HCT116 (cell line): Measurements from ENCODE around the gene EVI5. TPM values are rescaled to one million over a fixed set of nuclear protein-coding genes. Genes with fewer than 3 reads are reported as not detected.

Experiments used
- ATAC-seq: fragments of 200-7000 bp; cut with Tn5 transposase; 2 replicates; pipeline ENCODE4 v1.9.1; 2020; ENCODE audit warnings: mild to moderate bottlenecking, moderate library complexity
- BruUV-seq: library from RNA; stranded (reverse); fragments of 400-500 nt; replicated peaks from 2 replicates; lab custom pipeline; 2021; lab: Mats Ljungman, UMichigan
- CTCF ChIA-PET: fragments of 300-600 bp; sonication (Branson Sonifier 250); formaldehyde crosslinking; loops from one replicate; lab custom pipeline; 2021; ENCODE audit warnings: antibody characterized with exemption; lab: Charles Lee
- POLR2A ChIA-PET: fragments of 300-600, 350-600 bp; sonication (Branson Sonifier 250); formaldehyde crosslinking; loops from one replicate; lab custom pipeline; 2021; ENCODE audit warnings: antibody characterized with exemption; lab: Charles Lee
- RAD21 ChIA-PET, 2 experiments: fragments of 300-600 bp; sonication (Branson Sonifier 250); formaldehyde crosslinking; loops; one replicate each; lab custom pipeline; 2023; ENCODE audit warnings: low total read pairs in 2 of 2; ENCODE audit not compliant: uncharacterized antibody in 2 of 2, unreplicated experiment in 2 of 2, low non-redundant PET in 1 of 2; lab: Charles Lee
- DNase-seq: peaks from one replicate; pipeline ENCODE4 v3.0.0-alpha.2; 2010; ENCODE audit warnings: low read depth, low spot score
- H2AFZ ChIP-seq: fragments of 200-600 bp; shearing (Covaris generic), sonication (generic); 2 replicates; pipeline ENCODE4 v1.6.1; 2017; ENCODE audit warnings: low read depth, mixed run types, mixed read lengths, antibody characterized with exemption, low read length; ENCODE audit not compliant: poor library complexity, severe bottlenecking
- H3K27ac ChIP-seq: 2 replicates; pipeline ENCODE4 v1.5.1; 2012; ENCODE audit warnings: low read depth, low read length
- H3K27me3 ChIP-seq: fragments of 200-600 bp; sonication (generic); 2 replicates; pipeline ENCODE4 v1.6.1; 2016; ENCODE audit warnings: mixed run types, low read length, mixed read lengths; ENCODE audit not compliant: insufficient read depth
- H3K36me3 ChIP-seq, 2 experiments: fragments of 200-500 bp in 1 of 2; fragments of 200-600 bp in 1 of 2; sonication (Bioruptor generic) in 1 of 2; sonication (generic) in 1 of 2; 2 replicates each; pipeline versions ENCODE4 v1.5.1 to v1.6.1; 2014 to 2016; ENCODE audit warnings: low read length in 2 of 2, inconsistent platforms in 1 of 2, mixed read lengths in 1 of 2, mixed run types in 1 of 2; ENCODE audit not compliant: insufficient read depth in 2 of 2, control insufficient read depth in 1 of 2
- H3K4me1 ChIP-seq, 2 experiments: fragments of 200-600 bp in 1 of 2; sonication (generic) in 1 of 2; 2 replicates each; pipeline versions ENCODE4 v1.5.1 to v1.6.1; 2012 to 2017; ENCODE audit warnings: low read length in 2 of 2, inconsistent platforms in 1 of 2, mild to moderate bottlenecking in 1 of 2, mixed read lengths in 1 of 2, mixed run types in 1 of 2, moderate library complexity in 1 of 2; ENCODE audit not compliant: insufficient read depth in 2 of 2, control insufficient read depth in 1 of 2
- H3K4me2 ChIP-seq: fragments of 200-600 bp; sonication (generic); 2 replicates; pipeline ENCODE4 v1.6.1; 2017; ENCODE audit warnings: mixed run types, low read length, mixed read lengths
- H3K4me3 ChIP-seq, 2 experiments: fragments of 200-600 bp in 1 of 2; sonication (generic) in 1 of 2; replicated peaks in 1 of 2; 2 replicates each; pipeline ENCODE4 v1.5.1; 2011 to 2016; ENCODE audit warnings: low read length in 2 of 2, control low read depth in 1 of 2, low read depth in 1 of 2, mild to moderate bottlenecking in 1 of 2, mixed read lengths in 1 of 2, mixed run types in 1 of 2
- H3K79me2 ChIP-seq: fragments of 200-600 bp; sonication (generic); 2 replicates; pipeline ENCODE4 v1.6.1; 2017; ENCODE audit warnings: mild to moderate bottlenecking, mixed run types, low read length, moderate library complexity, mixed read lengths; ENCODE audit not compliant: insufficient read depth
- H3K9ac ChIP-seq: fragments of 200-600 bp; sonication (generic); 2 replicates; pipeline ENCODE4 v1.6.1; 2016; ENCODE audit warnings: low read length, mixed read lengths
- H3K9me2 ChIP-seq: fragments of 200-600 bp; sonication (generic), shearing (Covaris generic); 2 replicates; pipeline ENCODE4 v1.6.1; 2017; ENCODE audit warnings: mixed run types, mild to moderate bottlenecking, moderate library complexity; ENCODE audit not compliant: insufficient read depth
- H3K9me3 ChIP-seq, 2 experiments: fragments of 200-500 bp in 1 of 2; fragments of 200-600 bp in 1 of 2; sonication (Bioruptor generic) in 1 of 2; sonication (generic) in 1 of 2; 2 replicates each; pipeline ENCODE4 v1.6.1; 2014 to 2017; ENCODE audit warnings: low read length in 2 of 2, mixed read lengths in 2 of 2, inconsistent platforms in 1 of 2, low read depth in 1 of 2, mild to moderate bottlenecking in 1 of 2, mixed run types in 1 of 2, moderate library complexity in 1 of 2; ENCODE audit not compliant: control insufficient read depth in 1 of 2, insufficient read depth in 1 of 2
- H4K20me1 ChIP-seq: fragments of 200-600 bp; sonication (generic), shearing (Covaris generic); 2 replicates; pipeline ENCODE4 v1.6.1; 2017; ENCODE audit warnings: mixed run types, mild to moderate bottlenecking, moderate library complexity; ENCODE audit not compliant: insufficient read depth
- CBX3 ChIP-seq: IDR thresholded peaks from 2 replicates; pipeline ENCODE4 v1.6.1; 2012; ENCODE audit warnings: low read depth
- EGR1 ChIP-seq: IDR thresholded peaks from 2 replicates; pipeline ENCODE4 v1.6.1; 2012; ENCODE audit warnings: low read depth
- ELF1 ChIP-seq: IDR thresholded peaks from 2 replicates; pipeline ENCODE4 v1.6.1; 2012; ENCODE audit warnings: low read depth, borderline replicate concordance
- EZH2phosphoT487 ChIP-seq: fragments of 200-600 bp; IDR thresholded peaks from 2 replicates; pipeline ENCODE4 v1.6.1; 2018; ENCODE audit warnings: antibody characterized with exemption, borderline replicate concordance
- JUND ChIP-seq: IDR thresholded peaks from 2 replicates; pipeline ENCODE4 v1.6.1; 2012
- POLR2AphosphoS5 ChIP-seq: IDR thresholded peaks from 2 replicates; pipeline ENCODE4 v1.6.1; 2011; ENCODE audit warnings: mild to moderate bottlenecking, low read depth, low read length, moderate library complexity
- RAD21 ChIP-seq: IDR thresholded peaks from 2 replicates; pipeline ENCODE4 v1.6.1; 2012; ENCODE audit warnings: low read depth, mild to moderate bottlenecking
- SIN3A ChIP-seq: IDR thresholded peaks from 2 replicates; pipeline ENCODE4 v1.6.1; 2012; ENCODE audit warnings: low read depth
- SP1 ChIP-seq: IDR thresholded peaks from 2 replicates; pipeline ENCODE4 v1.6.1; 2012; ENCODE audit warnings: low read depth
- SRF ChIP-seq: IDR thresholded peaks from 2 replicates; pipeline ENCODE4 v1.6.1; 2012; ENCODE audit warnings: low read depth
- YY1 ChIP-seq: IDR thresholded peaks from 2 replicates; pipeline ENCODE4 v1.6.1; 2011; ENCODE audit warnings: low read length, low read depth, moderate library complexity, mild to moderate bottlenecking; ENCODE audit not compliant: insufficient replicate concordance; ENCODE audit errors: extremely low read depth
- ZFX ChIP-seq: fragments of 450-650 bp; IDR thresholded peaks from 2 replicates; pipeline ENCODE4 v1.6.1; 2017
- ZNF274 ChIP-seq: fragments of 200-500 bp; sonication (Bioruptor generic); IDR thresholded peaks from 2 replicates; pipeline ENCODE4 v1.6.1; 2014; ENCODE audit warnings: mild to moderate bottlenecking, low read depth, low read length, inconsistent platforms
- intact Hi-C: fragments of 100-400 bp; cut with micrococcal nuclease; formaldehyde crosslinking; loops from 2 replicates; pipeline ENCODE4 v1.10.0; 2022
- total RNA-seq: library from RNA; stranded (reverse); gene quantifications from one replicate; pipeline ENCODE4 v1.2.1, GENCODE V29; 2021; ENCODE audit not compliant: unreplicated experiment
- TF ChIP-seq, protein P1 (sequence below): IDR thresholded peaks from 2 replicates; pipeline ENCODE4 v1.6.1; 2011; ENCODE audit warnings: mild to moderate bottlenecking, low read length, moderate library complexity; ENCODE audit not compliant: insufficient replicate concordance; ENCODE audit errors: extremely low read depth
- TF ChIP-seq, protein P2 (sequence below): IDR thresholded peaks from 2 replicates; pipeline ENCODE4 v1.6.1; 2012
- TF ChIP-seq, protein P3 (sequence below): IDR thresholded peaks from 2 replicates; pipeline ENCODE4 v1.6.1; 2012; ENCODE audit warnings: low read depth
- TF ChIP-seq, protein P4 (sequence below): IDR thresholded peaks from 2 replicates; pipeline ENCODE4 v1.6.1; 2012
- TF ChIP-seq, protein P5 (sequence below), 3 experiments: fragments of 200-600 bp in 1 of 3; sonication (generic) in 1 of 3; IDR thresholded peaks in 2 of 3; conservative IDR thresholded peaks in 1 of 3; 2 replicates each; pipeline ENCODE4 v1.5.1; 2012 to 2017; ENCODE audit warnings: low read depth in 2 of 3, low read length in 2 of 3, antibody characterized with exemption in 1 of 3, borderline replicate concordance in 1 of 3, control low read depth in 1 of 3, mild to moderate bottlenecking in 1 of 3, mixed read lengths in 1 of 3, mixed run types in 1 of 3, moderate library complexity in 1 of 3; ENCODE audit not compliant: insufficient read depth in 1 of 3

The EVI5 gene
- total RNA-seq, 1 experiment from 2014 or later: 21.8 TPM

DNA sequence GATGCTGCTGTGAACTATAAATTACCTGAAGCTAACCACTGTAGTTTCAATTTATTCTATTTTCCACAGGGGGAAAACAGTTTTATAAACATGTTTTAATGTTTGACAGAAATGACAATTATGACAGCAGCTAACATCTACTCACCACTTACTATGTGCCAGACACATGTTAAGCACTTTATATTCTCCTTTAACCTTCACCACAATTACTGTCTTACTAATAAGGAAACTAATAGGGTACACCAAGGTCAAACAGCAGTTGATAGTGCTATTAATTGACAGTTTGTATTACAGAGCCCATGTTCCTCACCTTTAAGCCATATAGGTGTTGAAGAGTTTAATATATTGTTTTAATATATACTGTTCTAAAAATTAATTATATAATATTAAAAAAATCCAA, 146.4 kb downstream of the EVI5 start:
- no peaks in the 10 kb centered on the region for H3K9me3 ChIP-seq
- H3K36me3 ChIP-seq: no peaks in the 10 kb centered on the region
- no peak overlapping the region for H3K27ac ChIP-seq
- ChIA-PET RAD21 (no interaction called here), CTCF (no interaction called here), POLR2A (no interaction called here)
- no peaks in the 10 kb centered on the region for H3K79me2 ChIP-seq
- no peak for TF ChIP-seq CBX3
- TF ChIP-seq, protein P1, sequence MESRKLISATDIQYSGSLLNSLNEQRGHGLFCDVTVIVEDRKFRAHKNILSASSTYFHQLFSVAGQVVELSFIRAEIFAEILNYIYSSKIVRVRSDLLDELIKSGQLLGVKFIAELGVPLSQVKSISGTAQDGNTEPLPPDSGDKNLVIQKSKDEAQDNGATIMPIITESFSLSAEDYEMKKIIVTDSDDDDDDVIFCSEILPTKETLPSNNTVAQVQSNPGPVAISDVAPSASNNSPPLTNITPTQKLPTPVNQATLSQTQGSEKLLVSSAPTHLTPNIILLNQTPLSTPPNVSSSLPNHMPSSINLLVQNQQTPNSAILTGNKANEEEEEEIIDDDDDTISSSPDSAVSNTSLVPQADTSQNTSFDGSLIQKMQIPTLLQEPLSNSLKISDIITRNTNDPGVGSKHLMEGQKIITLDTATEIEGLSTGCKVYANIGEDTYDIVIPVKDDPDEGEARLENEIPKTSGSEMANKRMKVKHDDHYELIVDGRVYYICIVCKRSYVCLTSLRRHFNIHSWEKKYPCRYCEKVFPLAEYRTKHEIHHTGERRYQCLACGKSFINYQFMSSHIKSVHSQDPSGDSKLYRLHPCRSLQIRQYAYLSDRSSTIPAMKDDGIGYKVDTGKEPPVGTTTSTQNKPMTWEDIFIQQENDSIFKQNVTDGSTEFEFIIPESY: no peak
- TF ChIP-seq EGR1: no peak
- no peak for TF ChIP-seq ZNF274
- no peak for TF ChIP-seq SIN3A
- TF ChIP-seq, protein P2, sequence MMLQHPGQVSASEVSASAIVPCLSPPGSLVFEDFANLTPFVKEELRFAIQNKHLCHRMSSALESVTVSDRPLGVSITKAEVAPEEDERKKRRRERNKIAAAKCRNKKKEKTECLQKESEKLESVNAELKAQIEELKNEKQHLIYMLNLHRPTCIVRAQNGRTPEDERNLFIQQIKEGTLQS: no peak
- TF ChIP-seq, protein P3, sequence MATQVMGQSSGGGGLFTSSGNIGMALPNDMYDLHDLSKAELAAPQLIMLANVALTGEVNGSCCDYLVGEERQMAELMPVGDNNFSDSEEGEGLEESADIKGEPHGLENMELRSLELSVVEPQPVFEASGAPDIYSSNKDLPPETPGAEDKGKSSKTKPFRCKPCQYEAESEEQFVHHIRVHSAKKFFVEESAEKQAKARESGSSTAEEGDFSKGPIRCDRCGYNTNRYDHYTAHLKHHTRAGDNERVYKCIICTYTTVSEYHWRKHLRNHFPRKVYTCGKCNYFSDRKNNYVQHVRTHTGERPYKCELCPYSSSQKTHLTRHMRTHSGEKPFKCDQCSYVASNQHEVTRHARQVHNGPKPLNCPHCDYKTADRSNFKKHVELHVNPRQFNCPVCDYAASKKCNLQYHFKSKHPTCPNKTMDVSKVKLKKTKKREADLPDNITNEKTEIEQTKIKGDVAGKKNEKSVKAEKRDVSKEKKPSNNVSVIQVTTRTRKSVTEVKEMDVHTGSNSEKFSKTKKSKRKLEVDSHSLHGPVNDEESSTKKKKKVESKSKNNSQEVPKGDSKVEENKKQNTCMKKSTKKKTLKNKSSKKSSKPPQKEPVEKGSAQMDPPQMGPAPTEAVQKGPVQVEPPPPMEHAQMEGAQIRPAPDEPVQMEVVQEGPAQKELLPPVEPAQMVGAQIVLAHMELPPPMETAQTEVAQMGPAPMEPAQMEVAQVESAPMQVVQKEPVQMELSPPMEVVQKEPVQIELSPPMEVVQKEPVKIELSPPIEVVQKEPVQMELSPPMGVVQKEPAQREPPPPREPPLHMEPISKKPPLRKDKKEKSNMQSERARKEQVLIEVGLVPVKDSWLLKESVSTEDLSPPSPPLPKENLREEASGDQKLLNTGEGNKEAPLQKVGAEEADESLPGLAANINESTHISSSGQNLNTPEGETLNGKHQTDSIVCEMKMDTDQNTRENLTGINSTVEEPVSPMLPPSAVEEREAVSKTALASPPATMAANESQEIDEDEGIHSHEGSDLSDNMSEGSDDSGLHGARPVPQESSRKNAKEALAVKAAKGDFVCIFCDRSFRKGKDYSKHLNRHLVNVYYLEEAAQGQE: no peak
- no peak for TF ChIP-seq ZFX
- no peak for TF ChIP-seq POLR2AphosphoS5
- no peak for TF ChIP-seq JUND
- no peak for TF ChIP-seq YY1
- TF ChIP-seq, protein P4, sequence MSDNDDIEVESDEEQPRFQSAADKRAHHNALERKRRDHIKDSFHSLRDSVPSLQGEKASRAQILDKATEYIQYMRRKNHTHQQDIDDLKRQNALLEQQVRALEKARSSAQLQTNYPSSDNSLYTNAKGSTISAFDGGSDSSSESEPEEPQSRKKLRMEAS: no peak
- TF ChIP-seq SRF: no peak
- no peak for TF ChIP-seq SP1
- TF ChIP-seq ELF1: no peak
- no peak for TF ChIP-seq EZH2phosphoT487
- TF ChIP-seq RAD21: no peak
- TF ChIP-seq, protein P5, sequence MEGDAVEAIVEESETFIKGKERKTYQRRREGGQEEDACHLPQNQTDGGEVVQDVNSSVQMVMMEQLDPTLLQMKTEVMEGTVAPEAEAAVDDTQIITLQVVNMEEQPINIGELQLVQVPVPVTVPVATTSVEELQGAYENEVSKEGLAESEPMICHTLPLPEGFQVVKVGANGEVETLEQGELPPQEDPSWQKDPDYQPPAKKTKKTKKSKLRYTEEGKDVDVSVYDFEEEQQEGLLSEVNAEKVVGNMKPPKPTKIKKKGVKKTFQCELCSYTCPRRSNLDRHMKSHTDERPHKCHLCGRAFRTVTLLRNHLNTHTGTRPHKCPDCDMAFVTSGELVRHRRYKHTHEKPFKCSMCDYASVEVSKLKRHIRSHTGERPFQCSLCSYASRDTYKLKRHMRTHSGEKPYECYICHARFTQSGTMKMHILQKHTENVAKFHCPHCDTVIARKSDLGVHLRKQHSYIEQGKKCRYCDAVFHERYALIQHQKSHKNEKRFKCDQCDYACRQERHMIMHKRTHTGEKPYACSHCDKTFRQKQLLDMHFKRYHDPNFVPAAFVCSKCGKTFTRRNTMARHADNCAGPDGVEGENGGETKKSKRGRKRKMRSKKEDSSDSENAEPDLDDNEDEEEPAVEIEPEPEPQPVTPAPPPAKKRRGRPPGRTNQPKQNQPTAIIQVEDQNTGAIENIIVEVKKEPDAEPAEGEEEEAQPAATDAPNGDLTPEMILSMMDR (IDR thresholded peaks at IDR 0.05 in 2 of 3, conservative IDR thresholded peaks at IDR 0.05 in 1 of 3; ENCODE audit: borderline replicate concordance in 1 of 3, insufficient read depth in 1 of 3, low read depth in 2 of 3, low read length in 2 of 3): no peak
- no peaks in the 10 kb centered on the region for H3K4me1 ChIP-seq
- H3K4me3 ChIP-seq: no peak overlapping the region
- H2AFZ ChIP-seq: no peak overlapping the region
- BruUV-seq: no TSS peak
- no peaks in the 10 kb centered on the region for H4K20me1 ChIP-seq
- H3K9ac ChIP-seq: no peak overlapping the region
- ATAC-seq: no peak
- no peak overlapping the region for H3K4me2 ChIP-seq
- no peaks in the 10 kb centered on the region for H3K27me3 ChIP-seq
- no peak for DNase-seq
- intact Hi-C loops: no loop called here
- no peaks in the 10 kb centered on the region for H3K9me2 ChIP-seq
